HEK293 (cell line): ENCODE measurements around the gene TSPOAP1.
A peak's percentile ranks its signal among the peaks of the same experiment; 100 is the strongest.

Experiments used
- CTCF ChIA-PET: fragments of 350-600 bp; formaldehyde crosslinking; extraction: SDS; loops from one replicate; lab custom pipeline; 2021; ENCODE audit warnings: antibody characterized with exemption; lab: Yijun Ruan, JAX
- POLR2A ChIA-PET: fragments of 300-600 bp; formaldehyde crosslinking; extraction: SDS; loops from one replicate; lab custom pipeline; 2020; ENCODE audit warnings: antibody characterized with exemption, inconsistent platforms; lab: Yijun Ruan, JAX
- H3K27ac ChIP-seq: fragments of 200-500 bp; sonication (Bioruptor generic); 2 replicates; pipeline ENCODE4 v1.5.1; 2014; ENCODE audit warnings: low read depth, low read length, control low read depth, inconsistent platforms; ENCODE audit errors: extremely low read depth
- H3K36me3 ChIP-seq, 2 experiments: fragments of 200-500 bp in 1 of 2; sonication (Bioruptor generic) in 1 of 2; 1 replicate in 1 of 2; 2 replicates in 1 of 2; pipeline ENCODE4 v1.5.1; 2014 to 2017; ENCODE audit warnings: inconsistent platforms in 2 of 2, low read length in 2 of 2; ENCODE audit not compliant: control insufficient read depth in 2 of 2, insufficient read depth in 1 of 2
- H3K4me1 ChIP-seq: fragments of 200-500 bp; sonication (Bioruptor generic); 2 replicates; pipeline ENCODE4 v1.5.1; 2014; ENCODE audit warnings: mild to moderate bottlenecking, low read length, inconsistent platforms; ENCODE audit not compliant: control insufficient read depth, insufficient read depth
- H3K4me3 ChIP-seq: 2 replicates; pipeline ENCODE4 v1.5.1; 2011; ENCODE audit warnings: low read depth, mild to moderate bottlenecking, control low read depth, low read length, moderate library complexity
- H3K9me3 ChIP-seq: fragments of 200-500 bp; sonication (Bioruptor generic); 2 replicates; pipeline ENCODE4 v1.5.1; 2014; ENCODE audit warnings: low read depth, low read length, inconsistent platforms; ENCODE audit not compliant: control insufficient read depth, insufficient read depth
- SETDB1 ChIP-seq: IDR thresholded peaks from one replicate; pipeline ENCODE4 v1.6.1; 2017; ENCODE audit warnings: mild to moderate bottlenecking, low read length, moderate library complexity, mixed read lengths; ENCODE audit not compliant: insufficient read length
- ZBTB17 ChIP-seq: fragments of 450-650 bp; formaldehyde crosslinking; IDR thresholded peaks from 2 replicates; pipeline ENCODE4 v1.5.1; 2016; ENCODE audit warnings: missing biosample characterization, missing genetic modification characterization
- ZBTB48 ChIP-seq: fragments of 450-650 bp; formaldehyde crosslinking; IDR thresholded peaks from 2 replicates; pipeline ENCODE4 v1.5.1; 2016; ENCODE audit warnings: missing biosample characterization, missing genetic modification characterization
- ZFHX2 ChIP-seq: fragments of 450-650 bp; formaldehyde crosslinking; conservative IDR thresholded peaks from 2 replicates; pipeline ENCODE4 v1.5.1; 2016; ENCODE audit warnings: missing biosample characterization, missing genetic modification characterization
- ZNF174 ChIP-seq: fragments of 450-650 bp; formaldehyde crosslinking; IDR thresholded peaks from 2 replicates; pipeline ENCODE4 v1.5.0; 2017; ENCODE audit warnings: missing biosample characterization, mild to moderate bottlenecking, missing genetic modification characterization
- ZNF19 ChIP-seq: fragments of 450-650 bp; formaldehyde crosslinking; IDR thresholded peaks from 2 replicates; pipeline ENCODE4; 2016; ENCODE audit warnings: missing biosample characterization, missing genetic modification characterization, low read depth
- ZNF23 ChIP-seq: fragments of 450-650 bp; formaldehyde crosslinking; IDR thresholded peaks from 2 replicates; pipeline ENCODE4 v1.5.1; 2016; ENCODE audit warnings: missing biosample characterization, missing genetic modification characterization, borderline replicate concordance
- ZNF266 ChIP-seq: fragments of 450-650 bp; formaldehyde crosslinking; IDR thresholded peaks from 2 replicates; pipeline ENCODE4 v1.5.1; 2016; ENCODE audit warnings: missing biosample characterization, missing genetic modification characterization, low read depth
- ZNF560 ChIP-seq: fragments of 450-650 bp; formaldehyde crosslinking; IDR thresholded peaks from 2 replicates; pipeline ENCODE4 v1.5.1; 2017; ENCODE audit warnings: missing biosample characterization, missing genetic modification characterization, borderline replicate concordance
- ZNF571 ChIP-seq: fragments of 450-650 bp; formaldehyde crosslinking; IDR thresholded peaks from 2 replicates; pipeline ENCODE4 v1.5.0; 2017; ENCODE audit warnings: missing biosample characterization, missing genetic modification characterization
- ZNF792 ChIP-seq: fragments of 450-650 bp; formaldehyde crosslinking; IDR thresholded peaks from 2 replicates; pipeline ENCODE4 v1.5.1; 2016; ENCODE audit warnings: missing biosample characterization, missing genetic modification characterization
- ZSCAN16 ChIP-seq: fragments of 450-650 bp; formaldehyde crosslinking; IDR thresholded peaks from 2 replicates; pipeline ENCODE4 v1.5.1; 2016; ENCODE audit warnings: missing biosample characterization, missing genetic modification characterization
- TF ChIP-seq, protein P1 (sequence below): fragments of 450-650 bp; formaldehyde crosslinking; IDR thresholded peaks from 2 replicates; pipeline ENCODE4 v1.5.1; 2016; ENCODE audit warnings: missing biosample characterization, missing genetic modification characterization
- TF ChIP-seq, protein P2 (sequence below): fragments of 450-650 bp; formaldehyde crosslinking; IDR thresholded peaks from 2 replicates; pipeline ENCODE4 v1.5.1; 2016; ENCODE audit warnings: missing biosample characterization, missing genetic modification characterization, low read depth
- TF ChIP-seq, protein P3 (sequence below): fragments of 450-650 bp; formaldehyde crosslinking; IDR thresholded peaks from 2 replicates; pipeline ENCODE4; 2016; ENCODE audit warnings: missing biosample characterization, missing genetic modification characterization
- TF ChIP-seq, protein P4 (sequence below): fragments of 450-650 bp; formaldehyde crosslinking; IDR thresholded peaks from 2 replicates; pipeline ENCODE4 v1.5.1; 2017; ENCODE audit warnings: missing biosample characterization, missing genetic modification characterization
- TF ChIP-seq, protein P5 (sequence below): fragments of 450-650 bp; formaldehyde crosslinking; IDR thresholded peaks from 2 replicates; pipeline ENCODE4 v1.5.1; 2016; ENCODE audit warnings: missing biosample characterization, missing genetic modification characterization

TSPOAP1 gene

DNA sequence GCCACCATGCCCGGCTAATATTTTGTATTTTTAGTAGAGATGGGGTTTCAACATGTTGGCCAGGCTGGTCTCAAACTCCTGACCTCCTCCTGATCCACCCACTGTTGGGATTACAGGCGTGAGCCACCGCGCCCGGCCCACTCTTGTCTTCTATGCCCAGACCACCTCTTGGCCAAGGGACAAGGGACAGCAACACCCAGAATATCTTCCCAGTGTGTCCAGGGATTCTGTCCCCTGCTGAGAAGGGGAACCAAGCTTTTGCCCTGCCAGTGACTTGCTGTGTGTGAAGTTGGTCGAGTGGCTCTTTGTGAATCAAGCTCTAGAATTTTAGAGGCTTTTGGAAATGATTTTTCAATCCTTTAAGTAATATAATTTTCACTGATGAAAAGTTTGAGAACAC is 46.2 kb downstream of the TSPOAP1 start:
- ChIA-PET POLR2A (no interaction called here), CTCF (interaction anchor here (0.8 kb wide), 1 partner anchor 231 kb away, joined by 3 read pairs; no protein-coding TSS in a partner anchor)
- TF ChIP-seq, protein P1, sequence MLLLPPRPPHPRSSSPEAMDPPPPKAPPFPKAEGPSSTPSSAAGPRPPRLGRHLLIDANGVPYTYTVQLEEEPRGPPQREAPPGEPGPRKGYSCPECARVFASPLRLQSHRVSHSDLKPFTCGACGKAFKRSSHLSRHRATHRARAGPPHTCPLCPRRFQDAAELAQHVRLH (tag by site-specific recombination) = no peak
- TF ChIP-seq ZFHX2 (tag by site-specific recombination) = 0 out of 2 replicates have a peak, but pooled peaks have one; percentile 4
- Histone ChIP-seq H3K4me3 (no peak overlapping the region), H3K9me3 (no peaks in the 10 kb centered on the region), H3K27ac (no peak overlapping the region), H3K36me3 (no peaks in the 10 kb centered on the region), H3K4me1 (no peaks in the 10 kb centered on the region)

DNA sequence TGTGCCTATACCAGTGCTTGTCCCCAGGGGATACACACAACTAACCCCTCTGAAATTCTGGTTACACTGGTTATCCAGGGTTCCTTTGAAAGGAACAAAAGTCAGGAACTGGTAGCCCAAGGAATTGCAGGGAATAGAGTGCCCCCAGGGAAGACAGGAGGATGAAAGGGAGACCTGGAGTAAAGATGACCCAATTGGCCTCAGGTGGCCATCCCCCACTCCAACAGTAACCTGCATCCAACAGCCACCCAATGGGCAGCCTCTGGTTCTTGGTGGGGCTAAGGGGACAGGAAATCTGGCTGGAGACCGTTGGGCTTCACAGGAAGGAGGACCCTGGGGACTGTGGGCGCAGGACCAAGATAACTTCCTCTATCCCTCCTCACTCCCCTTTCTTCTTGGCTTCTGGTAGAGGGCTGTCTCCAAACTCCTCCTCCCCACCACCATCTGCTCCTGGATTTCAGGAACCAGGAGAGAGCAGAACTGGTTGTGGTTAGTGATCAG is 47.0 kb downstream of the TSPOAP1 start:
- no peaks in the 10 kb centered on the region for H3K36me3 ChIP-seq
- no peaks in the 10 kb centered on the region for H3K9me3 ChIP-seq
- H3K4me3 ChIP-seq = no peak overlapping the region
- TF ChIP-seq SETDB1 = no peak
- TF ChIP-seq ZBTB17 (tag by site-specific recombination) = peak; percentile 21; the same call in 1 of the 2 replicates
- no peaks in the 10 kb centered on the region for H3K4me1 ChIP-seq
- POLR2A ChIA-PET = interaction anchor here (0.6 kb wide), 1 partner anchor 31 kb away, joined by 3 read pairs; no protein-coding TSS in a partner anchor
- no peak overlapping the region for H3K27ac ChIP-seq
- CTCF ChIA-PET = interaction anchor here (1.2 kb wide), 1 partner anchor 136 kb away, joined by 4 read pairs; the partner anchor contains the start of gene RNF43

DNA sequence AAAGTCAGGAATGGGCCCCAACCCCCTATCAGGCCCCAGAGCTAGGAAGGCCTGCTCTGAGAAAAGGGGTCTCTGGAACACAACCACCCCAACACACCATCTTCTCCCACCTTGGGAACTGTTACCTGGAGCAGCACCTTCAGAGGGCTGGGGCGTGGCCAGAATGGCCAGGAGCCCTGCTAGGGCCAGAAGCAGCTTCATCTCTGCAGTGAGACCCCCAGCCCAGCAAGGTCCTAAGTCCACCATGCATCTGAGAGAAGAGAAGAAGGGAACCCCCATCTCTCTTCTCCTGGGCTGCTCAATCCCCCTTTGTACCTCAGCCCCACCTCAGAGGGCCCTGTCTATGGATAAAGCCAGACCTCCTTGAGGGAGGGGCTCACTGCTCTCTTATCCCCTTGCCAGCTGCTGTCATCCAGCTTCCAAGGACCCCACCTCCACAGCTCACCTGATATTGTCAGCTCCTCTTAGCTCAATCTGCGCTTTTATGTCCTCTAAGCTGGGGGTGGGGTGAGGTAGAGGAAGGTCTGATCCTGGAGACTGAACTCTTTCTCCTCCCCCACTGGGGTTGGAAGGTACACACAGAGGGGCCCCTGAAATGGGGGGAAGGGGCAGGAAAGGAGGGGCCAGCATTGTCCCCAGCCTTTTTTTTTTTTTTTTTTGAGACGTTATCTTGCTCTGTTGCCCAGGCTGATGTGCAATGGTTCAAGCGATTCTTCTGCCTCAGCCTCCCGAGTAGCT is 47.9 kb downstream of the TSPOAP1 start, which contains the start of gene MPO:
MPO (minus strand) TSS at position 456 of the 738 bp plus-strand sequence; CDS start at position 279, 177 bp downstream.
- Histone ChIP-seq H3K36me3 (no peaks in the 10 kb centered on the region), H3K4me3 (no peak within 1 kb of the TSS), H3K4me1 (no peaks in the 10 kb centered on the region), H3K27ac (no peak within 1 kb of the TSS), H3K9me3 (no peaks in the 10 kb centered on the region)
- TF ChIP-seq ZNF792 (tag by site-specific recombination) = no peak
- TF ChIP-seq, protein P2, sequence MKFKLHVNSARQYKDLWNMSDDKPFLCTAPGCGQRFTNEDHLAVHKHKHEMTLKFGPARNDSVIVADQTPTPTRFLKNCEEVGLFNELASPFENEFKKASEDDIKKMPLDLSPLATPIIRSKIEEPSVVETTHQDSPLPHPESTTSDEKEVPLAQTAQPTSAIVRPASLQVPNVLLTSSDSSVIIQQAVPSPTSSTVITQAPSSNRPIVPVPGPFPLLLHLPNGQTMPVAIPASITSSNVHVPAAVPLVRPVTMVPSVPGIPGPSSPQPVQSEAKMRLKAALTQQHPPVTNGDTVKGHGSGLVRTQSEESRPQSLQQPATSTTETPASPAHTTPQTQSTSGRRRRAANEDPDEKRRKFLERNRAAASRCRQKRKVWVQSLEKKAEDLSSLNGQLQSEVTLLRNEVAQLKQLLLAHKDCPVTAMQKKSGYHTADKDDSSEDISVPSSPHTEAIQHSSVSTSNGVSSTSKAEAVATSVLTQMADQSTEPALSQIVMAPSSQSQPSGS (tag by site-specific recombination) = no peak
- TF ChIP-seq ZNF560 (tag by site-specific recombination) = no peak
- TF ChIP-seq ZNF23 (tag by site-specific recombination) = no peak
- no peak for TF ChIP-seq ZNF19 (tag by site-specific recombination)
- TF ChIP-seq, protein P3, sequence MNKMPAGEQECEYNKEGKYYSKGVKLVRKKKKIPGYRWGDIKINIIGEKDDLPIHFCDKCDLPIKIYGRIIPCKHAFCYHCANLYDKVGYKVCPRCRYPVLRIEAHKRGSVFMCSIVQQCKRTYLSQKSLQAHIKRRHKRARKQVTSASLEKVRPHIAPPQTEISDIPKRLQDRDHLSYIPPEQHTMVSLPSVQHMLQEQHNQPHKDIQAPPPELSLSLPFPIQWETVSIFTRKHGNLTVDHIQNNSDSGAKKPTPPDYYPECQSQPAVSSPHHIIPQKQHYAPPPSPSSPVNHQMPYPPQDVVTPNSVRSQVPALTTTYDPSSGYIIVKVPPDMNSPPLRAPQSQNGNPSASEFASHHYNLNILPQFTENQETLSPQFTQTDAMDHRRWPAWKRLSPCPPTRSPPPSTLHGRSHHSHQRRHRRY (tag by site-specific recombination) = no peak
- TF ChIP-seq ZNF266 = no peak
- TF ChIP-seq ZBTB48 (tag by site-specific recombination) = no peak
- no peak for TF ChIP-seq ZSCAN16
- TF ChIP-seq, protein P4, sequence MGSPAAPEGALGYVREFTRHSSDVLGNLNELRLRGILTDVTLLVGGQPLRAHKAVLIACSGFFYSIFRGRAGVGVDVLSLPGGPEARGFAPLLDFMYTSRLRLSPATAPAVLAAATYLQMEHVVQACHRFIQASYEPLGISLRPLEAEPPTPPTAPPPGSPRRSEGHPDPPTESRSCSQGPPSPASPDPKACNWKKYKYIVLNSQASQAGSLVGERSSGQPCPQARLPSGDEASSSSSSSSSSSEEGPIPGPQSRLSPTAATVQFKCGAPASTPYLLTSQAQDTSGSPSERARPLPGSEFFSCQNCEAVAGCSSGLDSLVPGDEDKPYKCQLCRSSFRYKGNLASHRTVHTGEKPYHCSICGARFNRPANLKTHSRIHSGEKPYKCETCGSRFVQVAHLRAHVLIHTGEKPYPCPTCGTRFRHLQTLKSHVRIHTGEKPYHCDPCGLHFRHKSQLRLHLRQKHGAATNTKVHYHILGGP (tag by site-specific recombination) = no peak
- no peak for TF ChIP-seq ZNF174 (tag by site-specific recombination)
- TF ChIP-seq ZNF571 = no peak
- TF ChIP-seq, protein P5, sequence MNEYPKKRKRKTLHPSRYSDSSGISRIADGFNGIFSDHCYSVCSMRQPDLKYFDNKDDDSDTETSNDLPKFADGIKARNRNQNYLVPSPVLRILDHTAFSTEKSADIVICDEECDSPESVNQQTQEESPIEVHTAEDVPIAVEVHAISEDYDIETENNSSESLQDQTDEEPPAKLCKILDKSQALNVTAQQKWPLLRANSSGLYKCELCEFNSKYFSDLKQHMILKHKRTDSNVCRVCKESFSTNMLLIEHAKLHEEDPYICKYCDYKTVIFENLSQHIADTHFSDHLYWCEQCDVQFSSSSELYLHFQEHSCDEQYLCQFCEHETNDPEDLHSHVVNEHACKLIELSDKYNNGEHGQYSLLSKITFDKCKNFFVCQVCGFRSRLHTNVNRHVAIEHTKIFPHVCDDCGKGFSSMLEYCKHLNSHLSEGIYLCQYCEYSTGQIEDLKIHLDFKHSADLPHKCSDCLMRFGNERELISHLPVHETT (tag by site-specific recombination) = no peak
- CTCF ChIA-PET = interaction anchor here (1.0 to 1.2 kb wide), 3 partner anchors 23 to 137 kb away, joined by 4 to 5 read pairs (median 4); partner anchors contain the start of gene RNF43
- POLR2A ChIA-PET = interaction anchor here (0.6 kb wide), 1 partner anchor 32 kb away, joined by 3 read pairs; no protein-coding TSS in a partner anchor
